HepG2 (cell line): ENCODE measurements around the gene DTD2. TPM values are rescaled to one million over a fixed set of nuclear protein-coding genes. Genes with fewer than 3 reads are reported as not detected.

Experiments used
- CREB3 ChIP-seq: sonication (generic); formaldehyde crosslinking; IDR thresholded peaks from 2 replicates; pipeline ENCODE4 v1.5.0; 2020; ENCODE audit warnings: missing genetic modification reagents
- E2F1 ChIP-seq: sonication (generic); formaldehyde crosslinking; IDR thresholded peaks from 2 replicates; pipeline ENCODE4 v1.5.0; 2020; ENCODE audit warnings: missing genetic modification reagents
- FOXP4 ChIP-seq: sonication (generic); formaldehyde crosslinking; IDR thresholded peaks from 2 replicates; pipeline ENCODE4 v1.4.0; 2020; ENCODE audit warnings: missing genetic modification reagents
- GLMP ChIP-seq: sonication (generic); formaldehyde crosslinking; IDR thresholded peaks from 2 replicates; pipeline ENCODE4 v1.9.0; 2021; ENCODE audit warnings: missing genetic modification reagents, mild to moderate bottlenecking, borderline replicate concordance
- HOXD1 ChIP-seq: sonication (generic); formaldehyde crosslinking; IDR thresholded peaks from 2 replicates; pipeline ENCODE4 v1.5.0; 2020; ENCODE audit warnings: missing genetic modification reagents
- IRX3 ChIP-seq: sonication (generic); formaldehyde crosslinking; IDR thresholded peaks from 2 replicates; pipeline ENCODE4 v1.8.1; 2023; ENCODE audit warnings: mild to moderate bottlenecking, low read depth, missing genetic modification reagents, borderline replicate concordance
- MYC ChIP-seq: sonication (generic); formaldehyde crosslinking; IDR thresholded peaks from 2 replicates; pipeline ENCODE4 v1.9.0; 2021; ENCODE audit warnings: missing genetic modification reagents, borderline replicate concordance
- NR2F1 ChIP-seq, 2 experiments: fragments of 450-650 bp in 1 of 2; formaldehyde crosslinking in 1 of 2; IDR thresholded peaks; 2 replicates each; pipeline versions ENCODE4 v1.5.0 to v1.6.1; 2016 to 2020; ENCODE audit warnings: mild to moderate bottlenecking in 1 of 2, missing compliant biosample characterization in 1 of 2, missing genetic modification reagents in 1 of 2, moderate library complexity in 1 of 2
- SMAD3 ChIP-seq: sonication (generic); formaldehyde crosslinking; IDR thresholded peaks from 2 replicates; pipeline ENCODE4 v1.4.0; 2020; ENCODE audit warnings: missing genetic modification reagents
- SMC3 ChIP-seq: IDR thresholded peaks from 2 replicates; pipeline ENCODE4 v1.6.1; 2011; ENCODE audit warnings: low read length, improper control_type of control experiment
- TCF7 ChIP-seq: sonication (generic); IDR thresholded peaks from 2 replicates; pipeline ENCODE4 v1.6.1; 2016; ENCODE audit warnings: antibody characterized with exemption, low read depth
- ZBTB25 ChIP-seq: IDR thresholded peaks from 2 replicates; pipeline ENCODE4 v1.6.1; 2018; ENCODE audit warnings: missing genetic modification reagents
- ZBTB43 ChIP-seq: sonication (generic); formaldehyde crosslinking; conservative IDR thresholded peaks from 2 replicates; pipeline ENCODE4 v1.4.0; 2020; ENCODE audit warnings: missing genetic modification reagents
- ZC3H4 ChIP-seq: sonication (generic); formaldehyde crosslinking; IDR thresholded peaks from 2 replicates; pipeline ENCODE4 v1.4.0; 2020; ENCODE audit warnings: missing genetic modification reagents, borderline replicate concordance
- ZFP1 ChIP-seq: IDR thresholded peaks from 2 replicates; pipeline ENCODE4 v1.6.1; 2016
- ZNF251 ChIP-seq: sonication (generic); formaldehyde crosslinking; IDR thresholded peaks from 2 replicates; pipeline ENCODE4 v1.9.0; 2021; ENCODE audit warnings: mild to moderate bottlenecking, missing genetic modification reagents
- ZNF530 ChIP-seq: sonication (generic); formaldehyde crosslinking; IDR thresholded peaks from 2 replicates; pipeline ENCODE4 v1.5.0; 2020; ENCODE audit warnings: low read depth, mild to moderate bottlenecking, missing genetic modification reagents
- ZNF691 ChIP-seq: sonication (generic); formaldehyde crosslinking; IDR thresholded peaks from 2 replicates; pipeline ENCODE4 v1.4.0; 2020; ENCODE audit warnings: missing genetic modification reagents, low read depth, mild to moderate bottlenecking, borderline replicate concordance
- ZNF761 ChIP-seq: sonication (generic); formaldehyde crosslinking; conservative IDR thresholded peaks from 2 replicates; pipeline ENCODE4 v1.4.0; 2020; ENCODE audit warnings: mild to moderate bottlenecking, missing genetic modification reagents
- ZUFSP ChIP-seq: sonication (generic); formaldehyde crosslinking; IDR thresholded peaks from 2 replicates; pipeline ENCODE4 v1.9.0; 2021; ENCODE audit warnings: missing genetic modification reagents, mild to moderate bottlenecking, borderline replicate concordance
- polyA plus RNA-seq, 8 experiments: library from polyadenylated mRNA; depleted of rRNA in 3 of 8; stranded (reverse) in 7 of 8; unstranded in 1 of 8; fragments of >200 nt; fragmentation: Illumina TruSeq in 4 of 8; extraction: Trizol in 4 of 8; gene quantifications; 2 replicates each; pipeline versions ENCODE4 v1.2.1 to v1.2.3, GENCODE V29; 2011 to 2016; ENCODE audit warnings: low read depth in 4 of 8, missing spikeins in 1 of 8, mixed read lengths in 1 of 8; ENCODE audit not compliant: insufficient read depth in 1 of 8
- total RNA-seq, 5 experiments: library from RNA; depleted of rRNA; stranded (reverse); fragments of >200 nt; fragmentation: Illumina TruSeq; extraction: Trizol; gene quantifications; 2 replicates each; pipeline ENCODE4 v1.2.3, GENCODE V29; 2016; ENCODE audit warnings: low read depth in 1 of 5

Gene DTD2
- total and polyA plus RNA-seq, 2 of the 13 experiments (the other 11 are each of a cell fraction or from before 2014, with no cell fraction given): 22.3 to 49.8 TPM

GRCh38 chr14:31421200-31421599 lies 36.1 kb downstream of the DTD2 start (continued):
- TF ChIP-seq ZBTB43: no peak
- TF ChIP-seq TCF7: no peak
- no peak for TF ChIP-seq ZNF761 (CRISPR knock-in tag)
- TF ChIP-seq ZNF530 (CRISPR knock-in tag): no peak
- no peak for TF ChIP-seq MYC (CRISPR knock-in tag)
- TF ChIP-seq ZNF691 (CRISPR knock-in tag): no peak
- TF ChIP-seq IRX3: no peak
- no peak for TF ChIP-seq ZNF251 (CRISPR knock-in tag)
- 0 out of 2 replicates have a peak, but pooled peaks have one; percentile 8 for TF ChIP-seq FOXP4 (CRISPR knock-in tag)
- 0 out of 2 replicates have a peak, but pooled peaks have one; percentile 17 for TF ChIP-seq CREB3
- TF ChIP-seq ZC3H4 (CRISPR knock-in tag): peak; percentile 90; the same call in 1 of the 2 replicates
- peak; percentile 36; the same call in 1 of the 2 replicates for TF ChIP-seq ZFP1
- no peak for TF ChIP-seq NR2F1 (CRISPR knock-in tag; IDR thresholded peaks at IDR 0.05)
- no peak for TF ChIP-seq GLMP (CRISPR knock-in tag)
- TF ChIP-seq ZUFSP: no peak
- no peak for TF ChIP-seq SMC3
- no peak; the same call in 1 of the 2 replicates for TF ChIP-seq ZBTB25
- TF ChIP-seq SMAD3: no peak
- TF ChIP-seq E2F1 (CRISPR knock-in tag): 0 out of 2 replicates have a peak, but pooled peaks have one; percentile 51
- TF ChIP-seq HOXD1 (CRISPR knock-in tag): no peak
